HG03378 (cell line): ENCODE results near the gene CPNE1.
"Not testable (repeated sequence)": the region's sequence is repeated elsewhere in the genome, so short reads cannot be mapped to it uniquely, and the experiment has no call there.

ENCODE experiments used
- ATAC-seq: cut with Tn5 transposase; IDR thresholded peaks from one replicate; pipeline ENCODE4 v1.9.1; 2021; ENCODE audit warnings: mild to moderate bottlenecking, moderate library complexity; ENCODE audit not compliant: unreplicated experiment

CPNE1 gene

GRCh38 chr20:35698298-35699126 is 33.8 kb upstream of the CPNE1 start:
- ATAC-seq, result peak; percentile 15

- ATAC-seq, result no peak
These were observed 33.1 kb upstream of the CPNE1 start for GRCh38 chr20:35697696-35698297.

GRCh38 chr20:35695978-35696377 is 31.3 kb upstream of the CPNE1 start:
- ATAC-seq, result no peak

GRCh38 chr20:35695245-35695749 is 30.6 kb upstream of the CPNE1 start:
- no peak for ATAC-seq

GRCh38 chr20:35690265-35690664 is 25.6 kb upstream of the CPNE1 start:
- no peak for ATAC-seq

GRCh38 chr20:35686872-35687271 is 22.2 kb upstream of the CPNE1 start:
- not testable (repeated sequence) for ATAC-seq

- not testable (repeated sequence) for ATAC-seq
These were observed 20.7 kb upstream of the CPNE1 start for GRCh38 chr20:35685368-35685767.

- no peak for ATAC-seq
These were observed 17.3 kb upstream of the CPNE1 start for GRCh38 chr20:35681960-35682359.

GRCh38 chr20:35680452-35681183 is 15.9 kb upstream of the CPNE1 start:
- ATAC-seq, result no peak

GRCh38 chr20:35674921-35675320 is 10.2 kb upstream of the CPNE1 start:
- no peak for ATAC-seq

GRCh38 chr20:35673884-35674283 is 9.2 kb upstream of the CPNE1 start:
- no peak for ATAC-seq

- ATAC-seq, result no peak
These were observed 5.0 kb upstream of the CPNE1 start for GRCh38 chr20:35669681-35670080.

GRCh38 chr20:35669221-35669620 is 4.5 kb upstream of the CPNE1 start:
- no peak for ATAC-seq

GRCh38 chr20:35665949-35666288 is 1.2 kb upstream of the CPNE1 start:
- ATAC-seq, result no peak

- peak; percentile 29 for ATAC-seq
These were observed 909 bp downstream of the CPNE1 start for GRCh38 chr20:35663516-35664465.

GRCh38 chr20:35662551-35662950 is 2.1 kb downstream of the CPNE1 start:
- ATAC-seq, result no peak

GRCh38 chr20:35661908-35662307 is 2.8 kb downstream of the CPNE1 start:
- no peak for ATAC-seq

GRCh38 chr20:35661053-35661452 is 3.6 kb downstream of the CPNE1 start:
- ATAC-seq, result no peak

- no peak for ATAC-seq
These were observed 4.4 kb downstream of the CPNE1 start for GRCh38 chr20:35660122-35660937.

GRCh38 chr20:35657271-35657670 is 7.4 kb downstream of the CPNE1 start:
- no peak for ATAC-seq
